GM06990 (cell line): Measurements from ENCODE around the gene STMND1.

Source experiments
- DNase-seq: peaks from one replicate; pipeline ENCODE4 v3.0.0-alpha.2; 2011; ENCODE audit not compliant: insufficient read length; ENCODE audit errors: extremely low read depth
- H3K27me3 ChIP-seq: replicated peaks from 2 replicates; pipeline ENCODE4 v1.6.0; 2011; ENCODE audit warnings: low read length; ENCODE audit not compliant: control insufficient read depth, insufficient read depth
- H3K36me3 ChIP-seq: 2 replicates; pipeline ENCODE4 v1.5.1; 2011; ENCODE audit warnings: low read length; ENCODE audit not compliant: control insufficient read depth, insufficient read depth
- H3K4me3 ChIP-seq: replicated peaks from 2 replicates; pipeline ENCODE4 v1.5.1; 2011; ENCODE audit warnings: low read depth, mild to moderate bottlenecking, control low read depth, low read length
- TF ChIP-seq, protein P1 (sequence below): IDR thresholded peaks from 2 replicates; pipeline ENCODE4 v1.5.1; 2011; ENCODE audit warnings: low read length, control low read depth, mild to moderate bottlenecking, inconsistent platforms; ENCODE audit not compliant: insufficient read depth, poor library complexity, severe bottlenecking

STMND1 gene

DNA sequence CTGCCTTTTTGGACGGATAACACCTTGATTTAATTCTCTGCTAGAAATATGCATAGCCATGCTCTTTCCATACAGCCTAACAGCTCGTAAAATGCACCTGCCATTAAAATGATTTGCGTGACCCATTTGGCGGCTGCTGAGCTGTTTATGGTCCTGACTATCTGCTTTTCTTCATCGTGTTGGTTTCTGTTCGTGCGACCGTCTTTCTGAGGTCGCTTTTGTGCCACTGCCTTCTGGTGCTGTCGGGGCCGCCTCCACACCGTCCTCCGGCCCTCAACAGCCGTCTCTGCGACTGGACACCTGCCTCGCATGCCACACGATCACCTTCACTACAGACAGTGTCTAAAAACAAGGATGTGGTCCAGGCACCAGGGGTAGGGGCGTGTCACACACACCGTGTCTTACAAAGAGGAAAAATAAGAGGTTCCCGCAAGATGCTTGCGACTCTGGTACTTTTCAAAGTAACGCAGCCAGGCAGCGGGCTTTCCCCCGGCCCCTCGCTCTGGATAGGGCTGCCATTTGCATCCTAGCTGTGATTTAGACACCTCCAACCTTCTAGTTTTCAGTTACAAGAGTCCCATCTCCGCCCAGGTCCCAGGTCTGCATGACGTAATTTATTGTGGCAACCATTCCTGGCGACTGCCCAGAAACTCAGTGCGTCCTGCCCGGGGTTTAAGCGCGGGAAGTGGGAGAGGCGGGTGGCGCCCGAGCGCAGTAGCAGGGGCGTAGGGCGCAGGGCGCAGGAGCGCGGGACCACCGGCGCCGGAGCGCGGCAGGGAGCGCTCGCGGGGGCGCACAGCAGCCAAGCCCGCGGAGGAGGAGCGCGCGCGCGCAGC is at the start of gene STMND1:
STMND1 (plus strand) TSS at position 629 of the 836 bp plus-strand sequence. CDS start 208 bp downstream, outside the sequence.
- no peaks in the 10 kb centered on the region for H3K27me3 ChIP-seq
- H3K36me3 ChIP-seq: no peaks in the 10 kb centered on the region
- no peak within 1 kb of the TSS for H3K4me3 ChIP-seq
- no peak for DNase-seq
- TF ChIP-seq, protein P1, sequence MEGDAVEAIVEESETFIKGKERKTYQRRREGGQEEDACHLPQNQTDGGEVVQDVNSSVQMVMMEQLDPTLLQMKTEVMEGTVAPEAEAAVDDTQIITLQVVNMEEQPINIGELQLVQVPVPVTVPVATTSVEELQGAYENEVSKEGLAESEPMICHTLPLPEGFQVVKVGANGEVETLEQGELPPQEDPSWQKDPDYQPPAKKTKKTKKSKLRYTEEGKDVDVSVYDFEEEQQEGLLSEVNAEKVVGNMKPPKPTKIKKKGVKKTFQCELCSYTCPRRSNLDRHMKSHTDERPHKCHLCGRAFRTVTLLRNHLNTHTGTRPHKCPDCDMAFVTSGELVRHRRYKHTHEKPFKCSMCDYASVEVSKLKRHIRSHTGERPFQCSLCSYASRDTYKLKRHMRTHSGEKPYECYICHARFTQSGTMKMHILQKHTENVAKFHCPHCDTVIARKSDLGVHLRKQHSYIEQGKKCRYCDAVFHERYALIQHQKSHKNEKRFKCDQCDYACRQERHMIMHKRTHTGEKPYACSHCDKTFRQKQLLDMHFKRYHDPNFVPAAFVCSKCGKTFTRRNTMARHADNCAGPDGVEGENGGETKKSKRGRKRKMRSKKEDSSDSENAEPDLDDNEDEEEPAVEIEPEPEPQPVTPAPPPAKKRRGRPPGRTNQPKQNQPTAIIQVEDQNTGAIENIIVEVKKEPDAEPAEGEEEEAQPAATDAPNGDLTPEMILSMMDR: no peak

- Histone ChIP-seq H3K36me3 (no peaks in the 10 kb centered on the region), H3K4me3 (no peak overlapping the region), H3K27me3 (no peaks in the 10 kb centered on the region)
- TF ChIP-seq, protein P1: no peak
- DNase-seq: no peak
These were observed 47.2 kb upstream of the STMND1 start for GRCh38 chr6:17054647-17055046.

DNA sequence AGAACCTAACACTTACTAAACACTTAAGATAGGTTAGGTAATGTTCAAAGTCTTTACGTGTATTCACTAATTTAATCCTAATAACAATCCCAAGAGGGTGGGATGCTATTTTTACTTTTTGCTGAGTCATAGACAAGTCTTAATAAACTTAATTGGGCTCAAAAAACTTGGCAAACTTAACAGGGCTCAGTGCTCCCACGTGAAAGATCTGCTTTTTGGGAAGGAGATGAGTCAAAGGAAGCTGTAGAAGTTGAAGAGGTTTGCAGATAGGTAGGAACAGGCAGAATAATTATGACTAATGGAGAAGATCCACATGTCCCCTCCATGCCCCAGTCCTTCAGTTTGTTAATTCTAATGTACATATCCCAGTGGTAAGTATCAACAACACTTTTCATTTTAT is 44.5 kb upstream of the STMND1 start:
- Histone ChIP-seq H3K27me3 (no peaks in the 10 kb centered on the region), H3K36me3 (no peaks in the 10 kb centered on the region), H3K4me3 (no peak overlapping the region)
- TF ChIP-seq, protein P1: no peak
- no peak for DNase-seq

GRCh38 chr6:17058550-17058949 is 43.3 kb upstream of the STMND1 start:
- DNase-seq: no peak
- H3K36me3 ChIP-seq: no peaks in the 10 kb centered on the region
- TF ChIP-seq, protein P1: no peak
- H3K27me3 ChIP-seq: no peaks in the 10 kb centered on the region
- H3K4me3 ChIP-seq: no peak overlapping the region

GRCh38 chr6:17059022-17059421 is 42.8 kb upstream of the STMND1 start:
- Histone ChIP-seq H3K27me3 (no peaks in the 10 kb centered on the region), H3K36me3 (no peaks in the 10 kb centered on the region), H3K4me3 (no peak overlapping the region)
- TF ChIP-seq, protein P1: no peak
- no peak for DNase-seq

GRCh38 chr6:17059850-17060249 is 42.0 kb upstream of the STMND1 start:
- H3K4me3 ChIP-seq: no peak overlapping the region
- H3K27me3 ChIP-seq: no peaks in the 10 kb centered on the region
- H3K36me3 ChIP-seq: no peaks in the 10 kb centered on the region
- TF ChIP-seq, protein P1: no peak
- no peak for DNase-seq
